Stromal cell of bone marrow (primary cell): ENCODE data around the gene GSTT4.
"Not testable (repeated sequence)": the region's sequence is repeated elsewhere in the genome, so short reads cannot be mapped to it uniquely, and the experiment has no call there.

Source experiments
- DNase-seq: peaks from one replicate; pipeline ENCODE4 v3.0.0-alpha.2; 2012; ENCODE audit warnings: low read depth

GSTT4 gene

DNA sequence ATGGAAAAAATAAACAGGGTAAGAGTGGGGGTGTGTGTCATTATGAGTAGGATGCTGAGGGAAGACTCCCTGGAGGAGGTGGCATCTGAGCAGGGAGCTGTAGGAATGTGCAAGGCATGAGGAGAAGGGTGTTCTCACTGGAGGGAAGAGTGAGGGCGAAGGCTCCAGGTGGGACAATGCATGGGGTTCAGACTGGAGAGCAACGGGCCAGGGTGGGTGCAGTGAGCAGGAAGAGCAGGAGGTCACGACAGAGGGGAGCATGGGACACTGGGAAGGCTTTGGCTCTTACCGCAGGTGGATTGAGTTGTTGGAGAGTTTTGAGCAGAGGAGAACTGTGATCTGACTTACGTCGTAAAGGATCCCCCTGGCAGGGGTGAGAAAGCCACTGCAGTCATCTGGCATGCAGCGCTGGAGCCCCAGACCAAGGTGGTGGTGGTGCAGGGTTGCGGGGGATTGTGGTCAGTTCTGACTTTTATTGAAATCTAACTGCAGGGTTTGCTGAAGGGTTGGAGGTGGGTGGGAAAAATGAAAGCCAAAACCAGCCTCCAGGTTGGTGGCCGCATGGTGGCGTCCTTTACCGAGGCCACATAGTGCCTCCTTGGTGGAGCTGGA is 52.4 kb downstream of the GSTT4 start:
- DNase-seq, result not testable (repeated sequence)

- peak; percentile 10 for DNase-seq
Measured at GRCh38 chr22:23951383-23951782, 53.9 kb downstream of the GSTT4 start.

DNA sequence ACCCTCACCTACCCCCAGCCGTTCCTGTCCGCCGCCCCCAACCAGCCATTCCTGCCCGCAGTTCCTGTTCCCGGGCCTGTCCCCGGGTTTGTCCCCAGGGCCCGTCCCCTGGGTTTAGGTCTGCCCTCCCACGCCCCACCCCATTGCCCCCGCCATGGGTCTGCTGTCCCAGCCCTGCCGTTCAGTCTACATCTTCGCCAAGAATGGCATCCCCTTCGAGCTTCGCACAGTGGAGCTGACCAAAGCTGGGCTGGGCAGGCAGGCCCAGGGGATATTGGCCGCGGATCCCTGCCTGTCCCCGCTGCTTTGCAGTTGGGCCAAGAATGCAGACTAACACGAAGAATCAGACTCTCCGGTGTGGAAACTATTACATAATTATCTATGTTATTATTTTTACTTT is 55.5 kb downstream of the GSTT4 start:
- not testable (repeated sequence) for DNase-seq
